KBM-7 (cell line): ENCODE results near the gene LZTR1.
A peak's percentile ranks its signal among the peaks of the same experiment; 100 is the strongest.
"Not testable (repeated sequence)": the region's sequence is repeated elsewhere in the genome, so short reads cannot be mapped to it uniquely, and the experiment has no call there.

ENCODE experiments used
- DNase-seq: peaks from one replicate; pipeline ENCODE4 v3.0.0-alpha.2; 2015
- in situ Hi-C: fragments of 300-500 bp; cut with MboI; formaldehyde crosslinking; loops from 2 replicates; pipeline ENCODE4 v1.14.3; 2020; ENCODE audit warnings: low sequenced_read_pairs, low pct_unique_long_range_greater_than_20kb, mixed read lengths

LZTR1 gene

DNA sequence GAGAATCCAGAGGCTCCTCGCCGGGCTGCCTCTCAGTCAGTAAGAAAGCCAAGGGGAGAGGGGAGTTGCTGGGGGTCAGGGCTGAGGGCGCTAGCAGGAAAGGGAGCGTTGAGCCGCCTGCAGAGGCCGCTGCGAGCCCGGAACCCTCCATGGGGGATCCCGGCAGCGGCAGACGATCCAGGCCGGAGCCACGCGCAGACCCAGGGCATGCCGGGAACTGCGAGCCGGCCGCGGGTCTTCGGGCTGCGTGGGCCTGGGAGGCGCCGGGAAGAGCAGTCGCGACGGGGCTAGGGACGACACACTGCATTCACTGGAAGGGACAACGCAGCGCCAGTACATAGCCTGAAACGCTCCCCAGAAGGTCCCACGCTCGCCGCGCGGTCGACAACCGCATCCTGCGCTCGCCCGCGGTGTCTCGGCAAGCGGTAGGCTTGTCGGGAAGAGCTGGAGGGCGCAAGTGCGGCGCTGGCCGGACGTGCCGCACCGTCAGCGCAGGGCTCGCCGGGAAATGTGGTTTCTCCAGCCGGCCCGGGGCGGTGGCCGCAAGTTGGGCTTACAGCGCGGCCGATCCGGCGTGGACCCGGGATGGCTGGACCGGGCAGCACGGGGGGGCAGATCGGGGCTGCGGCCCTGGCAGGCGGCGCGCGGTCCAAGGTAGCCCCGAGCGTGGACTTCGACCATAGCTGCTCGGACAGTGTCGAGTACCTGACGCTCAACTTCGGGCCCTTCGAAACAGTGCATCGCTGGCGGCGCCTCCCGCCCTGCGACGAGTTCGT, at the start of gene LZTR1:
Gene LZTR1, plus strand, starts transcription at position 511 of the 776 bp plus-strand sequence. Its CDS starts 75 bp downstream, at position 586.
- in situ Hi-C loops: no loop called here
- DNase-seq: peak; percentile 86

DNA sequence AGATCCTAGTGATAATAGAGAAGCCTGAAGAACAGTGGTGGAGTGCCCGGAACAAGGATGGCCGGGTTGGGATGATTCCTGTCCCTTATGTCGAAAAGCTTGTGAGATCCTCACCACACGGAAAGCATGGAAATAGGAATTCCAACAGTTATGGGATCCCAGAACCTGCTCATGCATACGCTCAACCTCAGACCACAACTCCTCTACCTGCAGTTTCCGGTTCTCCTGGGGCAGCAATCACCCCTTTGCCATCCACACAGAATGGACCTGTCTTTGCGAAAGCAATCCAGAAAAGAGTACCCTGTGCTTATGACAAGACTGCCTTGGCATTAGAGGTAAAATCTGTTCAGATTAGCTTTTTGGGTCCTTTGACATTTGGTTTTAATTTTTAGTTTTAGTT, 48.2 kb upstream of the LZTR1 start:
- no peak for DNase-seq
- in situ Hi-C loops: no loop called here

DNA sequence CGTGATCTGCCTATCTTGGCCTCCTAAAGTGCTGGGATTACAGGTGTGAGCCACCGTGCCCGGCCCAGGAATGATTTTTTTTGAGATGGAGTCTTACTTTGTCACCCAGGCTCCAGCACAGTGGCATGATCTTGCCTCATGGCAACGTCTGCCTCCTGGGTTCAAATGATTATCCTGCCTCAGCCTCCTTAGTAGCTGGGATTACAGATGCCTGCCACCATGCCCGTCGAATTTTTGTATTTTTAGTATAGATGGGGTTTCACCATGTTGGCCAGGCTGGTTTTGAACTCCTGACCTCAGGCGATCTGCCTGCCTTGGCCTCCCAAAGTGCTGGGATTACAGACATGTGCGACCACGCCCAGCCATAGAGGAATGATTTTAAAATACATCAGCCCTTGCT, 47.0 kb upstream of the LZTR1 start:
- in situ Hi-C loops, DNase-seq: not testable (repeated sequence)

DNA sequence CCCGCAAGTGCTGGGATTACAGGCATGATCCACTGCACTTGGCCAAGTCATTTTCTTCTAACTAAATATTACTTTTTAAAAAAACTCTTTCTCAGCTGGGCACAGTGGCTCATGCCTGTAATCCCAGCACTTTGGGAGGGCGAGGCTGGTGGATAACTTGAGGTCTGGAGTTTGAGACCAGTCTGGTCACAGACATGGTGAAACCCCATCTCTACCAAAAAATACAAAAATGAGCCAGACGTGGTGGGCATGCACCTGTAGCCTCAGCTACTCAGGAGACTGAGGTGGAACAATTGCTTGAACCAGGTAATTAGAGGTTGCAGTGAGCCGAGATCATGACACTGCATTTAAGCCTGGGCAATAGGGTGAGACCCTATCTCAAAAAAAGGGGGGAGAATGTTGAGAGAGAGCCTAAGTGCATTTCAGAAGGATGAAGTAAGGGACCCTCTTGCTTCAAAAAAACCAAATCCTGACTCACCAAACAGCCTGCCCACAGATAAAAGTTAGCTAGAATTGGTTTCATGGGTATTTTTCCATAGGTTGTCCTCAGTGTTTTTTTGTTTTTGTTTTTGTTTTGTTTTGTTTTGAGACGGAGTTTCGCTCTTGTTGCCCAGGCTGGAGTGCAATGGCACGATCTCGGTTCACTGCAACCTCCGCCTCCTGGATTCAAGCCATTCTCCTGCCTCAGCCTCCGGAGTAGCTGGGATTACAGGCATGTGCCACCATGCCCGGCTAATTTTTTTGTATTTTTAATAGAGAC, 46.1 kb upstream of the LZTR1 start:
- in situ Hi-C loops, DNase-seq: not testable (repeated sequence)

DNA sequence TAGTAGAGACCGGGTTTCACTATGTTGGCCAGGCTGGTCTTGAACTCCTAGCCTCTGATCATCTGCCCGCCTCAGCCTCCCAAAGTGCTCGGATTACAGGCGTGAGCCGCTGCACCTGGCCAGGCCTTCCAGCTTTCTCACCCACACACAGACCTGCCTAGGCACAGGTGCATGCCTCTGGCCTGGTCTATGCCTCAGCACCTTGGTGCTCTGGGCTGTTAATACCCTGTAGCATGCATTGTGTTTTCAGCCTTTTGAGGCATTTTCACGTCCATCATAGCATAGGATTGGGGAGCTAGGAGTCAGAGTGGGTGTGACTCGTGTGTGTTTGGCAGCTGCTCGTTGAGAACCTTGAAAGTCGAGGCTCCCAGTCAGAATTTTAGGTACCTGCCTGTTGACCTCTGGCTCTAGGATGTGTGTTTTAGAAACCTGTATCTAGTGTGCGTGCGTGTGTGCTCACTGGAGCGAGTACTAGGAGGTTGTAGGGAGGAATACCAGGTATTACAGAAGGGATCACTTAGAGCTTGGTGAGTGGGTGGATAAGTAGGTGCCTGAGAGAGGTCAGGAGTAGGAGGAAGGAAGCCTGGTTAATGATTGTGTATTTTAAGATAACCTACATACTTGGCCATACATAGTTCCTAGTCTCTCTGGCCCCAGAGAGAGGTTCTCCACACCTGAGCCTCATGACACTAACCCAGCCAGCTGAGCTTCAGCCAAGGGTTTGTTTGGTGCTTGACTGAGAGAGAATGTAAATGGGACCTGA, 44.9 kb upstream of the LZTR1 start:
- DNase-seq: no peak
- in situ Hi-C loops: no loop called here

DNA sequence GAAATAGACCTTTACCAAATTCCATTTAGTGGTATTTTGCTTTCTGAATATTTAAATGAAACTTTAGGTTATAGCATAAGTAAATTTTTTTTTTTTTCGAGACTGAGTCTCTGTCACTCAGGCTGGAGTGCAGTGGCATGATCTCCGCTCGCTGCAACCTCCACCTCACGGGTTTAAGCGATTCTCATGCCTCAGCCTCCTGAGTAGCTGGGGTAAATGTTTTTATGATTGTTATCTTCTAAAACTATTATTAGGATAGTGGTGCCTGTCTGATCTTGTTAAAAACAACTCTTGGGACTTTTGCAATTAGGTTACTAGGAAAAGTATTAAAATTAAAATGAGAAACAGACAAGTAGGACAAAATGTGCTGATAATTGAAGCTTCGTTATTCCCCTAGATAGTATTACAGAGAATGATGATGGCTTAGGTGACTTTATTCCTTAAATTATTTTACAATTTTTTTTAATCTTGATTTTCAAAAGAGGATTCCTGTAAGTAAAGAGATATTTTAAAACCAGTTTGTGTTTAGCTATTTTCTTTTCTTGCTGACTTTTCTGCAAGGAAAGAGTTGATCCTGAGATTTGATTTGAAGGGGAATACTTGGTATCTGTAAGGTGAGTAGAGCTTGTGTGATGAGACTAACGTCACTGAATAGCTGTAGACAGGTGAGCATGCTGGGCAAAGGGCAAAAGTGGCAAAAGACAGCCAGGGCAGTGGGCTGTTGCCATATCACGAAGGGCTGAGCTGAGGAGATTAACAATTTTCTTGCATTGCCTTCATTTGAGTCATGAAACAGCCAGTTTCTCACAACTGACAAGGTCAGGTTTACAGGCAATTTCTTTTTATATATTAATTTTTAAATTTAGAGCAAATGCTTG, 44.1 kb upstream of the LZTR1 start:
- in situ Hi-C loops: no loop called here
- no peak for DNase-seq

DNA sequence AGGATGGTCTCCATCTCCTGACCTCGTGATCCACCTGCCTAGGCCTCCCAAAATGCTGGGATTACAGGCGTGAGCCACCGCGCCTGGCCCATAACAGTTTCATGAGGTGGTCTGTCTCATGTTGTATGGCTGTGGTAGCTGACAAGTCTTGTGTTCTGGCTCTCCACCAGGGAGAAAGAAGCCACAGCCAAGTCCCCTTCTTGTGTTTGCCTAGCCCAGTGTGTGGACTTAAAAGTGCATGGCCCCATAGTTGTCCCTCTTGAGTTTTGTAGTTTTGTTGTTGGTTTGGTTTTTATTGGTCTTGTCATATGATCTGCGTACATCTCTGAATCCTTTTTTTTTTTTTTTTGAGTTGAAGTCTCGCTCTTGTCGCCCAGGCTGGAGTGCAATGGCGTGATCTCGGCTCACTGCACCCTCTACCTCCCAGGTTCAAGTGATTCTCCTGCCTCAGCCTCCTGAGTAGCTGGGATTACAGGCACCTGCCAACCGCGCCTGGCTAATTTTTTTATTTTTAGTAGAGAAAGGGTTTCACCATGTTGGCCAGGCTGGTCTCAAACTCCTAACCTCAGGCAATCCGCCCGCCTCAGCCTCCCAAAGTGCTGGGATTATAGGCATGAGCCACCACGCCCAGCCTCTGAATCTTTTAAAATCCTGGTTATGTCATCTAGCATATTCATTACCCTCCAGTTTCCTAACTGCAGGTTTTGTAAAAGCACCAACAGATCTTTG, 42.5 kb upstream of the LZTR1 start:
- in situ Hi-C loops, DNase-seq: not testable (repeated sequence)

DNA sequence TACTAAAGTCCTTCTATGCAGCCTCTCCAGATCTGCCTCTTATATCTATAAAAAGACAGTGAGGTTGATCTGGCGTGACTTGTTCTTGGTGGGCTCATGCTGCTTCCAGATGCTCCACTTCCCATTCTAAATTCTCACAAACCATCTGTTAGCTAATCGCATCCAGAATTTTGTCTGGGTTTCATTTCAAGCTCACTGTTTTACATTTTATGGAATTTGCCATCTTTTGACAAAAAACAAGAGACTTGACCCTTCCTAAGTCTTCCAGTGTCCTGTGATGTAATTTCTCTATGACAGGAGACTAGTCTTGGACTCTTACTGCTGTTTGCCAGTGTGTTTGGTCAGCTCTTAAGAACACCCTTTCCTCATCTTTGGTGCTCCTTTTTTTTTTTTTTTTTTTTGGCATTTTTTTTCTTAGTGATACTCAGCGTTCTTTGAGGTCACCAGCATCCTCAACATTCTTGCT, 41.9 kb upstream of the LZTR1 start:
- in situ Hi-C loops: no loop called here

DNA sequence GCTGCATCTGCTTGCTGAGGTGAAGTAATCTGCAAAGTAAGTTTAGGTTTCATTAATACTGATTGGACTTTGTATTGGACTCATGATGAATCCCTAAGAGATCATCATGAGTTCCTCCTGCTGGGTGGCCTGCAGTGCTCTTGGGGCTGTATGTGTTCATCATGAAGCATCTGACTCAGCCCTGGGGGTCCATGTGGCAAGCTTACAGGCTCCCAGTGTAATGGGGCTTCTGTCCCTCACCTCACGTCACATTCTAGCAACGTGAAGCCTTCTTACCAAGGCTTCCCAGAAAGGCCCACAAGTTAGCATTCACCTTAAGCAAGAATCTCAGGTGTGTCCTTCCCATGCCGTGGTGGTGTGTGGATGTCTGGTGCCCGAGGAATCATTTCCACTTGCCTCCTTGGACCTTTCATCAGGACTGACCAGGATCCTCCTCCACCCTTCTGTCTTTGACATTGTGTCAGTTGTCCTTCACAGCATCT, 41.2 kb upstream of the LZTR1 start:
- no peak for DNase-seq
- in situ Hi-C loops: no loop called here

More for the DNA sequence above, 41.9 kb upstream of the LZTR1 start:
- no peak for DNase-seq

DNA sequence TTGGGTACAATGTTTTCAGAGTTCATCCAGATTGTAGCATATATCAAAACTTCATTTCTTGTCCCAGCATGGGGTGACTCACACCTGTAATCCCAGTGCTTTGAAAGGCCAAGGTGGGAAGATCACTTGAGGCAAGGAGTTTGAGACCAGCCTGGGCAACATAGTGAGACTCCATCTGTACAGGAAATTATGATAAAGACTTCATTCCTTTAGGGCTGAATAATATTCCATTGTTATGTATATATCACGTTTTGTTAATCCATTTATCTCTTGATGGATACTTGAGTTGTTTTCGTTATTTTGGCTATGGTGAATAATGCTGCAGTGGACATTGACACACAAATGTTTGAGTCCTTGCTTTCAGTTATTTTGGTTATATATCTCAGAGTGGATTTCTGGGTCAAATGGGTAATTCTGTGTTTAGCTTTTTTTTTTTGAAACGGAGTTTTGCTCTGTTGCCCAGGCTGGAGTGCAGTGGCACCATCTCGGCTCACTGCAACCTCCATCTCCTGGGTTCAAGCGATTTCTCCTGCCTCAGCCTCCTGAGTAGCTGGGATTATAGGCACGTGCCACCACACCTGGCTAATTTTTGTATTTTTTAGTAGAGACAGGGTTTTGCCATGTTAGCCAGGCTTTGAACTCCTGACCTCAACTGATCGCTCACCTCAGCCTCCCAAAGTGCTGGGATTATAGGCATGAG, 39.7 kb upstream of the LZTR1 start:
- DNase-seq, in situ Hi-C loops: not testable (repeated sequence)

DNA sequence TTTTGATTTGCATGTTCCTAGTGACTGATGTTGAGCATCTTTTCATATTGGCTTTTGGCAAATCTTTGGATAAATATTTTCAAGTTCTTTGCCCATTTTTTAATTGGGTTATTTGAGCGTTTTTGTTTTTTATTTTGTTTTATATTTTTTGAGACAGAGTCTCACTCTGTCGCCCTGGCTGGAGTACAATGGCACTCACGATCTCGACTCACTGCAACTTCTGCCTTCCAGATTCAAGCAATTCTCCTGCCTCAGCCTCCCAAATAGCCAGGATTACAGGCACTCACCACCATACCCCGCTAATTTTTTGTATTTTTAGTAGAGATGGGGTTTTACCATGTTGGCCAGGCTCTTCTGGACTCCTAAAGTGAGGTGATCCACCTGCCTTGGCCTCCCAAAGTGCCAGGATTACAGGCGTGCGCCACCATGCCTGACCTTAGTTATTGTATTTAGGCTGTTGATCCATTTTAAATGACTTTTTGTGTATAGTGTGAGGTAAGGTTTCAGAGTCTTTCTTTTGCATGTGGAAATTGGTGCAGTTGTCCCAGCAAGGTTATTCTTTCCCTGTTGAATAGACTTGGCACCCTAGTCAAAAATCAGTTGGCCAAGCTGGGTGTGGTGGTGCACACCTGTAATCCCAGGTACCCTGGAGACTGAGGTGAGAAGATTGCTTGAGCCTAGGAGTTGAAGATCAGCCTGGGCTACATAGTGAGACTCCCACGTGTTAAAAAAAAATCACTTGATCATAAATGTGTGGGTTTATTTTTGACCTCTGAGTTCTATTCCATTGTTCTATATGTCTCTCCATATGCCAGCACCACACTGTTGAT, 38.8 kb upstream of the LZTR1 start:
- in situ Hi-C loops: no loop called here
- DNase-seq: no peak

DNA sequence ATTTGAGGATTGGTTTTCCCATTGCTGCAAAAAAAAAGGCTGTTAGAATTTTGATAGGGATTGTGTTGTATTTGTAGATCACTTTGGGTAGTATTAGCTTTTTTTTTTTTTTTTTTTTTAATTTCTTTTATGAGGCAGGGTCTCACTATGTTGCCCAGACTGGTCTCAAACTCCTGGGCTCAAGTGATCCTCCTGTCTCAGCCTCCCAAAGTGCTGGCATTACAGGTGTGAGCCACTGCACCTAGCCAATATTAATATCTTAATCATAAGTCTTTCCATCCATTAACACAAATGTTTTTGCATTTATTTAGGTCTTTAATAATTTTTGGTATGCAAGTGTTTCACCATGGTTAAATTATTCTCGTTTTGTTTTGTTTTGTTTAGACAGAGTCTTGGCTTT, 38.1 kb upstream of the LZTR1 start:
- no peak for DNase-seq
- in situ Hi-C loops: no loop called here

DNA sequence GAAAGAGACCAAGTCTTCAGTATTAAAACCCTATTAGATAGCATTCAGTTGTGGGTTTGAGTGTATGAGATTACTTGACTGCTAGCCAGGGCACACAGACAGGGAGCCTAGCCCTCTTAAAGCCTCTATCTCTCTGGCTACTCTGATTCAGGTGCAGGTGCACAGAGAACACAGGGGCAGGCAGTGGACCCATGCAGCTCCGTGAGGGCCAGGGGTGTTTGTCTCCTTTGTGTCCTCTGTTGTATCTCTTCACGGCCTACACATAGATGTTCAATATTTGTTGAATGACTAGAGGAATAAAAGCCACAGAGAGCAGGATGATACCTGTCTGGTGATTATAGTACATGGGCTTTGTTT, 36.5 kb upstream of the LZTR1 start:
- in situ Hi-C loops: no loop called here
- DNase-seq: no peak

DNA sequence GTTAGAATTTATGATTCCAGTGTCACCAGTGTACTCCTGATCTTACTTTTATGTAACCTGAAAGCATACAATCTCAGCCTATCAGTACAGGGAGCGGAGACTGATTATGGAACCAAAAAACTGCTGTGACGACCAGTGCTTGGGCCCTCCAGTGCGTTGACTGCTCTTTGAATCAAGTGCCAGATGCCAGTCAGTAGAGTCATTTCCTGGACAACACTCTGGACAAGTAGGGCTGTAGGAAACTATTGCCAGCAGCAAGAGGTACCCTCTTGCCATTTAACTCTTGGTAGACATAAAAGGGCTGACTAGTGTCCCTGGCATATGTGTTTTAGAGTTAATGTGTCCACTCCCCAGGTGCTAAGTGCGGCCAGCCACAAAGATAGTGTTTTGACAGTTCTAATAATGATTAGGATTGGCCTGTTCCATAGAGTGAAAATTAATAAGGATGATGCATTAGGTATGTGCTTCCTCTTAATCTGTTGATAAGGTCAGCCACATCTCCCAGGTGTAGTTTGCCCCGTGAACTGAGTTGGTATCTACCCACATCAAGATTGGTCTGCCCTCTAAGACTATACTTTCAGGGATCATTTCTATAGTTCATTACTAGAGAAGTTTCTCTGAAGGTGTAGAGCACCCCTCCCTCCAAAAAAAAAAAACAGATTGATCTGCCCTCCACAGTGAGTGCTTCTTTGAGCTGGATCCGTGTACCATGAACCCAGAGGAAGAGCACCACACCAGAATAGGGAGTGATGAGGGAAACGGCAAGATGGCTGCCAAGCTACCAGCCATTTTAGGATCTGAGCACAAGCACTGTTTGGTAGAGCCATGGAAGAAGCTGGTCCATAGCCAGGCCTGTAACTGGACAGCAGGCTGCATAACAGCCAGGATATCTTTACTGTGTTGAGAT, 35.8 kb upstream of the LZTR1 start:
- no peak for DNase-seq
- in situ Hi-C loops: no loop called here

DNA sequence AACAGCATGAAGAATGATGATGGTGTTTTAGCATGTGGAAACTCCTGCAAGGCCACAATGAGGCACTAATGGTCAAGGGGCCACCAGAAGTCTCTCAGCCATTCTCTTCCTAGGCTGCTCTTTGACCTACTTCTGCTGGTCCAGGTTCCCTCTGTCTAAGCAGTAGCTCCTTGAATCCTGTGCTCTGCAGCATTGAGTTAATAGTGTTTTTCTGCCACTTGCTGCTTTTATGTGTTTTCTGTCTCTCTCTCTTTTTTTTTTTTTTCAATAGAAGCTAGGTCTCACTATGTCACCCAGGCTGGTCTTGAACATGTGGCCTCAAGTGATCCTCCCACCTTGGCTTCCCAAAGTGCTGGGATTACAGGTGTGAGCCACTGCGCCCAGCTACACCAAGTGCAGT, 35.1 kb upstream of the LZTR1 start:
- in situ Hi-C loops: no loop called here
- no peak for DNase-seq

DNA sequence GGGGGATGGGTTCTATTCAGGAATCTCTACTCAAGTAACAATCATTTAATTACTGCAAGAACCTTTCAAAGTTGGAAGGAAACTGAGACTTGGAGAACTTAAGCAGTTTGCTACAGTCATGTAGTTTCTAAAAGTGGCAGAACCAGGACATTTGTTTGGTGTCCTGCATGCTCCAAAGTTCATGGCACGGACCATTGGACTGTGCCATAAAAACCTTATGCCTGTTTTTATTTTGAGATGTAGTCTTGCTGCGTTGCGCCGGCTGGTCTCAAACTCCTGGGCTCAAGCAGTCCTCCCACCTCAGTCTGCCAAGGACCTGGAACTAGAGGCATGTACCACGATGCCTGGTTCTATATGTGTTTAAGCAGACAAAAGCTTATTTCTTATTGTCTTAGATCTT, 33.6 kb upstream of the LZTR1 start:
- in situ Hi-C loops: no loop called here

More for the DNA sequence above, 33.6 kb upstream of the LZTR1 start:
- no peak for DNase-seq
